MM.1S (cell line): Measurements from ENCODE around the gene MYL6B.

Experiments used
- DNase-seq: peaks from one replicate; pipeline ENCODE4 v3.0.0-alpha.2; 2015
- H2AFZ ChIP-seq: fragments of 300-600 bp; sonication (generic); 2 replicates; pipeline ENCODE4 v1.6.0; 2016; ENCODE audit warnings: antibody characterized with exemption, low read length
- H3F3A ChIP-seq: fragments of 300-600 bp; sonication (generic); 2 replicates; pipeline ENCODE4 v1.6.1; 2016; ENCODE audit warnings: mild to moderate bottlenecking, antibody characterized with exemption, low read length, moderate library complexity, mixed read lengths; ENCODE audit not compliant: insufficient read depth
- H3K27ac ChIP-seq: fragments of 300-600 bp; sonication (generic); 2 replicates; pipeline ENCODE4 v1.5.1; 2016; ENCODE audit warnings: mild to moderate bottlenecking, low read length
- H3K27me3 ChIP-seq: fragments of 300-600 bp; sonication (generic); replicated peaks from 2 replicates; pipeline ENCODE4 v1.6.0; 2016; ENCODE audit warnings: low read length; ENCODE audit not compliant: insufficient read depth
- H3K36me3 ChIP-seq: fragments of 300-600 bp; sonication (generic); replicated peaks from 2 replicates; pipeline ENCODE4 v1.6.1; 2016; ENCODE audit warnings: mild to moderate bottlenecking, low read length, mixed read lengths; ENCODE audit not compliant: insufficient read depth
- H3K4me1 ChIP-seq: fragments of 300-600 bp; sonication (generic); 2 replicates; pipeline ENCODE4 v1.6.1; 2016; ENCODE audit warnings: low read length, mixed read lengths
- H3K4me2 ChIP-seq: fragments of 300-600 bp; sonication (generic); 2 replicates; pipeline ENCODE4 v1.6.0; 2016; ENCODE audit warnings: low read depth, low read length
- H3K4me3 ChIP-seq: fragments of 300-600 bp; sonication (generic); 2 replicates; pipeline ENCODE4 v1.5.1; 2016; ENCODE audit warnings: low read length, mixed read lengths
- H3K79me2 ChIP-seq: fragments of 300-600 bp; sonication (generic); 2 replicates; pipeline ENCODE4 v1.6.1; 2016; ENCODE audit warnings: mixed run types, low read length, mixed read lengths
- H3K9ac ChIP-seq: fragments of 300-600 bp; sonication (generic); 2 replicates; pipeline ENCODE4 v1.6.1; 2016; ENCODE audit warnings: low read length, mixed read lengths
- H3K9me2 ChIP-seq: fragments of 300-600 bp; sonication (generic); replicated peaks from 2 replicates; pipeline ENCODE4 v1.6.1; 2016; ENCODE audit warnings: mild to moderate bottlenecking, low read length, mixed read lengths; ENCODE audit not compliant: insufficient read depth
- H3K9me3 ChIP-seq: fragments of 300-600 bp; sonication (generic); replicated peaks from 2 replicates; pipeline ENCODE4 v1.6.1; 2016; ENCODE audit warnings: mild to moderate bottlenecking, low read length, mixed read lengths; ENCODE audit not compliant: insufficient read depth
- H4K20me1 ChIP-seq: fragments of 300-600 bp; sonication (generic); 2 replicates; pipeline ENCODE4 v1.6.1; 2016; ENCODE audit warnings: mild to moderate bottlenecking, low read length, moderate library complexity, mixed read lengths; ENCODE audit not compliant: insufficient read depth
- CTCF ChIP-seq: fragments of 300-600 bp; sonication (generic); IDR thresholded peaks from 2 replicates; pipeline ENCODE4 v1.5.1; 2016; ENCODE audit warnings: antibody characterized with exemption, low read length, mixed read lengths
- EZH2 ChIP-seq: fragments of 300-600 bp; sonication (generic); optimal IDR thresholded peaks from 2 replicates; pipeline ENCODE3; 2017; ENCODE audit warnings: low read depth, mild to moderate bottlenecking, antibody characterized with exemption, low read length, mixed read lengths
- EZH2phosphoT487 ChIP-seq: fragments of 300-600 bp; sonication (generic); IDR thresholded peaks from 2 replicates; pipeline ENCODE4 v1.6.1; 2018; ENCODE audit warnings: antibody characterized with exemption, low read length

MYL6B gene

GRCh38 chr12:56143870-56144269 lies 8.5 kb upstream of the MYL6B start:
- Histone ChIP-seq H3K9me3 (no peaks in the 10 kb centered on the region), H3K27ac (no peak overlapping the region), H3K4me1 (no peaks in the 10 kb centered on the region), H3F3A (0 out of 2 replicates have a peak, but pooled peaks cover 11% of the 10 kb centered on the region), H4K20me1 (no peaks in the 10 kb centered on the region), H3K9ac (no peak overlapping the region), H3K4me3 (no peak overlapping the region), H3K9me2 (no peaks in the 10 kb centered on the region), H3K36me3 (no peaks in the 10 kb centered on the region; the same call in none of the 2 replicates), H3K79me2 (no peaks in the 10 kb centered on the region), H2AFZ (no peak overlapping the region), H3K4me2 (no peak overlapping the region), H3K27me3 (no peaks in the 10 kb centered on the region)
- TF ChIP-seq CTCF: no peak
- TF ChIP-seq EZH2: no peak
- no peak for TF ChIP-seq EZH2phosphoT487
- no peak for DNase-seq

- Histone ChIP-seq H3K9me2 (no peaks in the 10 kb centered on the region), H3K79me2 (no peaks in the 10 kb centered on the region), H3K9ac (no peak overlapping the region), H4K20me1 (no peaks in the 10 kb centered on the region), H3K9me3 (no peaks in the 10 kb centered on the region), H3K36me3 (no peaks in the 10 kb centered on the region; the same call in none of the 2 replicates), H2AFZ (no peak overlapping the region), H3K4me1 (no peaks in the 10 kb centered on the region), H3K27me3 (no peaks in the 10 kb centered on the region), H3K27ac (no peak overlapping the region), H3F3A (0 out of 2 replicates have a peak, but pooled peaks cover 11% of the 10 kb centered on the region), H3K4me3 (no peak overlapping the region), H3K4me2 (no peak overlapping the region)
- TF ChIP-seq EZH2phosphoT487 (no peak), CTCF (no peak), EZH2 (no peak)
- no peak for DNase-seq
Observed at GRCh38 chr12:56145217-56145616, 7.2 kb upstream of the MYL6B start.

- Histone ChIP-seq H3K27ac (no peak overlapping the region), H3K27me3 (no peaks in the 10 kb centered on the region), H3K4me3 (no peak overlapping the region), H3K79me2 (no peaks in the 10 kb centered on the region), H3K9me2 (no peaks in the 10 kb centered on the region), H4K20me1 (no peaks in the 10 kb centered on the region), H3K9me3 (no peaks in the 10 kb centered on the region), H2AFZ (no peak overlapping the region), H3K4me1 (peaks cover 6% of the 10 kb centered on the region), H3F3A (peaks cover 17% of the 10 kb centered on the region), H3K36me3 (no peaks in the 10 kb centered on the region; the same call in none of the 2 replicates), H3K9ac (no peak overlapping the region), H3K4me2 (no peak overlapping the region)
- DNase-seq: no peak
- TF ChIP-seq CTCF (no peak), EZH2 (no peak), EZH2phosphoT487 (no peak)
Observed at GRCh38 chr12:56146492-56147460, 5.6 kb upstream of the MYL6B start.
